Activated gamma-delta T cell treated with Interleukin-2 at 50 U/mL for 16 hours (primary cell): ENCODE data around the gene MPRIP.
"Not testable (repeated sequence)": the region's sequence is repeated elsewhere in the genome, so short reads cannot be mapped to it uniquely, and the experiment has no call there.

ENCODE experiments used
- DNase-seq: peaks from one replicate; pipeline ENCODE4 v3.0.0-alpha.2; 2020

MPRIP gene

DNA sequence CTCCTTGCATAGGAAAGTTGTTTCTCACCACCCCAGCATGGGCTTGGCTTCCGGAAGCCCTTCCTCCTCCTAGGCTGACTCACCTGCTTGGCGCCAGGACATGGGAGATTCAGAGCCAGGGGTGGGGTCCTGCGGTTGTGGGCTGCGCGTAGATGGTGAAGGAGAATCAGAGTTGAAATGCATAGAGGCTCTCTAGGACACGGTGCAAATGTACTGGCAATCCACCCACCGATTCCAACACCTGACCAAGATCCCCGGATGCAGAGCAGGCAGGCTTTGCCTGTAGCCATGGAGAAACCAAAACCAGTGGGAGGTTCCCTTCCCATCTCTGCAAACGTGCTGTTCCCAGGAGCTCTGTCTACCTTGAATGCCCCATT lies 27.5 kb upstream of the MPRIP start:
- DNase-seq, result not testable (repeated sequence)

DNA sequence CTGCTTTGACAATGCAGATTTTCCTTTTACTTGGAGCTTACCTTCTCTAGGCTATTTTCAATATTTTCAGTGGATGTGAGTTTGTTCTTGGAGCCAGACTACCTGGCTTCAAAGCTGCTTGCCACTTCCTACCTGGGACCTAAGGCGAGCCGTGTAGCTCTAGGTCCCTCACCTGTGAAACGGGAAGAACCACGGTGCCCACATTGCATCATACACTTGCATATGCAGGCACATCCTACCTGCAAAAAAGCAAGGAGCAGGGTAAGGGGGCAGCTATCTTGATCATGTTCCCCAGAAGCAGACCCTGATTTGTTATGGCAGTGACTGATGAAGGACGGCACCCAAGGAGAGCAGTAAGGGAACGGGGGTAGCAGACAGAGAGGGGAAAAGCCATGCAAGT lies 27.0 kb upstream of the MPRIP start:
- DNase-seq, result no peak

DNA sequence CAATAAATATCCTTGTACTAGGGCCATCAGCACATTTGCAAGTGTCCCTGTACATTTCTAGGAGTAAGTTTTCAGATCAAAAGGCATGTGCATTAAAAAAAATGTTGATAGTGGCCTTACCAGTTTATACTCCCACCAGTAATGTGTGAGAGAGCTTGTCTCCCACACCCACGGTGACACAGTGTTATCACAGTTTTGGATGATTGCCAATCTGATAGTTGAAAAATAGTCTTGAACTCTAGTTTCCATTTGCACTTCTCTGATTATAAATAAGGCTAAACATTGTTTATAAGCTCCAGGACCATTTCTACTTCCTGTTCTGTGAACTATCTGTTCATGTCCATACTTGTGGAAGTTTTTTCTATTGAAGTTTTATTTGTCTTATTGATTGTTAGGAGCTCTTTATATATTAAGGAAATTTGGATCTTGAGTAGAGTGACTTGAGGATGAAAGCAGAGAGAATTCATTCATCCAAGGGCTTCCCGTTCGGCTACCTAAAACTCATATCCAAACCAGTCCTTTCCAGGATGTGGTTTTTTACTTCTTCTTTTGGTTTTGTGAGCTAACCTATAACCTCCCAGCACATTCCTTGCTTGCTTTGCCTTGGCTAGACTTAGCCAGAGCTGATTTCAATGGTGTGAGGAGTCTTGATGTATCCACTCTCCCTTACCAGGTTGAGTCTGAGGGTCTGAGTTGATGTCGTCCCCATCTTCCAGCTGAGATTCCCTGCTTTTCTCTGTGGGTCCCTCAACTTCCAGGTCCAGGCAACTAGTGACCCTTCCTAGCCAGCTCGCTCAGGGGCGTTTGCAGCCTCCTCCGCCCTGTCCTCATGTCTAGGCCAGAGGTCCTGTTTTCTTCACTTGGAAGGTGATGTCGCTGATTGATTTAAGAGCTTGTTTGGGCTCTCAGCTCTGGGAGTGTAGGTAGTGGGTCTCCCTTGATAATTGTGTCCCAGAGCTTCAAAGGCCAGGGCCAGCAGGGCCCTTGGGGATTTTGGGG lies 25.8 kb upstream of the MPRIP start:
- not testable (repeated sequence) for DNase-seq

DNA sequence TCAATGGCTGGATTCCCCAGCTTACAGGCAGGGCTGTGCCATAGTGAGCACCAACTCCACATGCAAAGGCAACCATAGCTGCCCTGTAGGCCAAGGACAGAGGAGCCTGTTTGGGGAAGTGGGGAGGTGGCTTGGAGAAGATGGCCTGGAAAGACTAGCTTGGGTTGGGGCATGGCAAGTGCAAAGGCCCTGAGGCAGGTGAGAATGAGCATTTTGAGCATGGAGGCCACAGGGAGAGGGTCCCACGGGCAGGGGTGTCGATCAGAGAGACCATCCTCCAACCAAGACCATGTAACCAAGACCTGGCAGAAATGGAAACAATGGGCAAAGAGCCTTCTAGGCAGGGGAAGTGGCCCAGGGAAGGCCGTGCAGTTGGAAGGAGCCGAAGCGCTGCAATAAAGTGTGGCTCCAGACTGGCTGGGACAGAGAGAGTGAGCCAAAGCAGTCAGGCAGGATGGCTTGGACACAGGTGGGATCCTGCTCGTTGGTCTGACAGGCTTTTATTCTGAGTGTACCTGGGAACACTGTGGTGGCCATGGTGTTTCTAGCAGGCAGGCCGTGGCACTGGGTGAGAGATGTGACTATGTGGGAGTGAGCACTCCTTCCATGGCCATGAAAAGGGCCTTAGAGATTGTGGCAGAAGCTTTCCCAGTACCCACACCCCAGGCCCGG lies 24.8 kb upstream of the MPRIP start:
- no peak for DNase-seq

DNA sequence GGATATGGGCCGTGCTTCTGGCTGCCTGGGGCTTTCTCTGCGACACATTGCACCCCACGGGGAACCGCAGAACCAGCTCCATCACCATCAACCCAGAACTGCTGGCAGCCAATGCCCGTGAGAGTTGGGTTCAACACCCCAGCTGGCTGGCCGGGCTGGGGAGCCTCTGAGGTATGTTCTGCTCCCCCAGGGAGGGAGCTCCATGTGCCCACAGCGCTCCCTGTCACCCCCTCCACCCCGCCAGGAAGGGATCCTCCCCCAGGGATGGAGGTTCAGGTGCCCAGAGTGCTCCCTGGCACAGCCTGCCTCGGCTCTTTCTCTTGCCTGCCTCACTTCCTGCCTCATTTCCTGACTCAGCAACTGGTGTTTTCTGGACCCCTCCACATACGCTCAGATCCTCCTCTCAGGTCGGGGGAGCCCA lies 24.2 kb upstream of the MPRIP start:
- DNase-seq, result no peak

DNA sequence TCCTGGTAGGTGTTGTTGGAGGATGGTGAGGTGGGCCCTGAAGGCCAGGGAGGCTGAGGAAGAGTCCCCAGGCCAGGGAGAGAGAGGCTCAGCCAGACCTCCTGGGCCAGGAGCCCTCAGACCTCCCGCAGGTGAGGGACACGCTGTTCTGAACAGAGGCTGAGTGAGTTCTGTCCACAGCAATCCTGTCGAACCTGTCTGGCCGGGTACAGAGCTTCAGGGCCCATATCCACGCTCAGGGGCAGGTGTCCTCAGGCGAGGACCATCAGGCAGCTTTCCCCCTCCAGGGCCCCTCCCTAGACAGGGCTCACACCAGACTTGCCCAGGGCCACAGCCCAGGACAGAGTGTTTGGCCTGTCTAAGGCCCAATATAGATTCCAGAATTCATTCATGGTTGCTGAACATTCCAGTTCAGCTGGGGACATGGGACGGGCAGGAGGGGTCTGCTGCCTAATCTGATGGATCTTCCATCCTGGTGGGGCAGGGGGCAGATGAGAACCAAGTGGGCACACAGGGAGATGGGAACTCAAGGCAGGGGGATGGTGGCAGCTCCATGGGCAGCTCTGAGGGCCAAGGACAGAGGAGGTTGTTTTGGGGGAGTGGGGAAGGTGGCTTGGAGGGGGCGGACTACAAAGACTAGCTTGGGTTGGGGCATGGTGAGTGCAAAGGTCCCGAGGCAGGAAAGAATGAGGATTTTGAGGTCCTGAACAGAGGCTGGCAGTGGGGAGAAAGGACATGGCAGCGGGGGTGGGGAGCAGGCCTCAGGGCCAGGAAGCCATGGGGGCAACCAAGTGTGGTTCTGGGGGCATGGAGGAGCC lies 23.4 kb upstream of the MPRIP start:
- DNase-seq, result no peak

DNA sequence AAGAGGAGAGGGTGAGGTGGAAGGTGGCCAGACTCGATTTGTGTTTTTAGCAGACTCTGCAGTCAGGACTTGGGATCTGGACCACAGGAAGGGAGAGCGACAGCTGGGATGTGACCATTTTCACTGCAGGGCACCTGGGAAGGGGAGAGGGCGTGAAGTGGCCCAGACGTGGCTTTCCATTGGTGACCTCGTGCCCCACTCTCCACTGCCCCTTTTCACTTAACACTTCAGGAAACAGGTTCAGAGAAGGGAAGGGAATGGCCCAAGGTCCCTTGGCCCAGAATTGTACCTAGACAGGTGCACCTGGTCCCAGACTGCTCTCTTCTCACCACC lies 22.9 kb upstream of the MPRIP start:
- no peak for DNase-seq

DNA sequence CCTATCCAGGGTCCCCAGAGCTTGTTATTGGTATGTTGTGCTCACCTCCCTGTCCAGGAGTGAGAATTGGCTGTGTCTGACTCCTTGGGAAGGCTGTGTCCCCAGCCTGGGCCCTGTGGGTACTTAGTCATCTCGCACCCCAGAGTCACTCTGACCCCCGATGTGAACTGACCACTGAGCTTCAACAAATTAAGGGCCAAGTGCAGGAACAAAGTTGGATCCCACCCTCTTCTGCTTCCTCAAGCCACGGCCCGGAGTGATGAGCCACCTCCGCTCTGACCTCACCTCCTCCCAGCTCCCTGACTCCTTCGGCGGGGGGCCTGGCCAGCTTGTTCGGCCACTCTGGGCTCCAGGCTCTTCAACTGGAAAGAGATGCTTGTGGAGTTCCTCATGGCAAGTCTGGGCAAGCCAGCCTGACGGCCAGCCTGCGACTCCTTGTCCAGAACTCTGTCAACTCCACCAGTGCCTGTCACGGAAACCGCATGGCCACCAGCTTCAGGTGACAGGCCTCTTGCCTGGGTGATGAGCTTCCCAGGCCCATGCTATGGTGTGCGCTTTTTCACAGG lies 22.3 kb upstream of the MPRIP start:
- no peak for DNase-seq

DNA sequence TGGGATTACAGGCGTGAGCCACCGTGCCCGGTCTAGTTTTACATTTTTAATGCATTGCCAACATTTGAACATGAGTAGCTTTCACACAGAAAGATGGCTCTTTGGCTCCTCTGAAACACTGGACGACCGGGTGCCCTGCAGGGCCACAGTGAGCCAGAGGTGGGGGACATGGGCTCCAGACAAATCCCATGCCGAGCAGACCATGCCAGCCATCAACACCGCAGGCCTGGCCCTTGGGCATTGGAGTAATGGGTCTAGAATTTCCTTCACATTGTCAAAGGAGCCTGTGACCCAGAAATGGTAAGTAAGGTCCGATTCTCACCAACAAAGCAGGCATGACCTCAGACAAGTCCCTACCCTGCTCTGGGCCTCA lies 21.4 kb upstream of the MPRIP start:
- DNase-seq, result no peak

DNA sequence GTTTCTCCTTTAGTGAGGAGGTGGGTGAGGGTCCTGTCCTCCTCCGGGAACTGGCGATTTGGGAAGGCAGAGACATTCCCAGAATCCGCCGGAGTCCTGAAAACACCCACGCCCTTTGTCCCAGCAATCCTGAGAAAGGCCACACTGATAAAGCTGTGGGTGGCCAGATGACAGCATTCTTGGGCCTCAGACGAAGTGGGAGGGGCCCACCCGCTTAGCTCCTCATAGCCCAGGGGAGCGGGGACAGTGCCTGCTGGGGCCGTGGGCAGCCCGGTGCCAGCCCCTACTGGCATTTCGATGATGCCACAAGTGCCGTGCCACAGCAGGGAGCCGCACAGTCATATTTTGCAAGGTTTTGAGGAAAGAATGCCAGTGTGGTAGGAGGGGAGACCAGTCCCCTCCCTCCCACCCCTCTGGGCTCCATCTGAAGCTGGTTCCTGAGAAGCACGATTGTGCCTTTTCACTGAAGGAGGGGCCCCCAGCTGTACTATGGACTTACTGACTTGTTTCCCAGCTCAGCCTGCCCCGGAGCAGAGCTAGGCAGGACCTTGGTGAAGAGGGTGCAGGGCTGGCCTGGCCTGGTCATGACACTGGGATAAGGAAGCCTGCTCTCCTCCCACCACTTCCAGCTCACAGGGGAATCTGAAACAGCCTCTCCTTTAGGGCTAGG lies 20.9 kb upstream of the MPRIP start:
- DNase-seq, result no peak

DNA sequence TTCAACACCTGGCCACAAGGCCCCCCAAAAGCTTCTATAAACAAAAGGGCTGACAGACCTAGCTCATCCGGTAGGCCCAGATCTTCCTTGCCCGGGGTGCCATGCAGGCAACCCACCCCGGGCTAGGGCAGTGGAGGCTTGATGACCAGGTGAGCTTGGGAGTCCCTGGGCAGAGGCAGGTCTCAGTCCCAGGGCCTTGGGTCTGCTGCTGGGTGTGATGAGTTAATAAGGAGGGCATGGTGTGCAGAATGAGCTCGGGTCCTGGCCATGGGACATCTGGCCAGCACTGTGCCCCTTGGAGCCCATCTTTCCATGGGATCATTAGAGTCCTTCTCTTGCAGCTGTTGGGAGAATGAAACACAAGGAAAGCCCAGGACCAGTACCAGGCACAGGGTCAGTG lies 20.2 kb upstream of the MPRIP start:
- DNase-seq, result no peak

DNA sequence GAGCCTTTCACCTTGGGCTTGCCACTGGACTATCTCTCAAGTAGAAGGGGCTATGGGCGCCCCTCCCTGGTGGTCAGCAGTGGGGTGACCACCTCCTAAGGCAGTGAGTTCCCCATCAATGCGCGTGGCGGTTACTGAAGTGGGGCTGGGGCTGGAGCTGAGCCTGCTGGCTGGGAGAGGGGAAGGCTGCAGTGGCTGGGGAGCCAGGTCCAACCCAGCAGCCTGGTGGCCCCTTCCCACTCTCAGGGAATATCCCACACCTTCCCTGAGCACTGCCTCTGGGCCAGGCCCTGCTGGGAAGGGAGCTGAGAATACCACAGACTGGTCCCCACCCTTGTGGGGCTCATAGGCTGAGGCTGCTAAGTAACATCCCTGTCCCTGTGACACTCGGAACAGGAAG lies 19.8 kb upstream of the MPRIP start:
- no peak for DNase-seq

DNA sequence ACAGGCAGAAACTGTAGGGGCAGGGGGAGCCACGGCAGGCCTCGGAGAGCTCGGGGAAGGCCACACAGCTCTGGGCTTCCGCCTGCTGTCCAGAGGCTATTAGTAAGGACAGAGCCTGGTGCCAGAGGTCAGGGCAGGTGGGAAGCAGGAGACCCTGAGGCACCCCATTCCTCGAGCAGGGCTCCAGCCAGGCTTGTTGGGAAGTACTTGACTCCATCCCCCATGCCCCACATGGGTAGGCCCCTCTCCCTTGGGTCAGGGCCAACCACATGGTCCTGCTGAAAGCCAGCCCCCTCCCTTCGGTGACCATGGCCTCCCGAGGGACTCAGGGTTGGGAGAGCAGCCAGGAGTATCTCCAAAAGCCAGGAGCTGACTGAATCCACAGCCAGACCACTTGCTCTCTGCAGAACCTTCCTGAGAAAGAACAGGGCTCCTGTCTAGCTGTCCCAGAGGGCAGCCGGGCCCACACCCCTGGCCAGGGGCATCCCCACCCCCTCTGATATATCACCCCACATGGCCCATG lies 17.4 kb upstream of the MPRIP start:
- DNase-seq, result no peak

DNA sequence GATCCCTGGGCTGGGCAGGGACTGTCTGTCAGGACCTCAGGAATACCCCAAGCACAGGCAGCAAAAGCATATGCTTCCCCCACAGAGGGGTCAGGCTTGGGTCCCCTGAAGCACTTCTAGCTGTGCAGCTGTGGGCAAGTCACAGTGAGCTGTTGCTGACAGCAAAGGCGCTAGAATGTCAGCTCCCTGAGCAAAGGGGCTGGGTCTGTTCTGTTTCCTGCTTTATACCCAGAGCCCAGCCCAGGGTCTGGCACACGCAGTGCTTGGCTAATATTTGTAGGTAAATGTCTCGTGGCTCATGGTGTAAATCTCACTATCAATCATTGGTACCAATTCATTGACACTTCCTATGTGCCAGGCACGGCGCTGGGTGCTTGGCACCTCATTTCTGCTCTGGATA lies 16.6 kb upstream of the MPRIP start:
- no peak for DNase-seq

DNA sequence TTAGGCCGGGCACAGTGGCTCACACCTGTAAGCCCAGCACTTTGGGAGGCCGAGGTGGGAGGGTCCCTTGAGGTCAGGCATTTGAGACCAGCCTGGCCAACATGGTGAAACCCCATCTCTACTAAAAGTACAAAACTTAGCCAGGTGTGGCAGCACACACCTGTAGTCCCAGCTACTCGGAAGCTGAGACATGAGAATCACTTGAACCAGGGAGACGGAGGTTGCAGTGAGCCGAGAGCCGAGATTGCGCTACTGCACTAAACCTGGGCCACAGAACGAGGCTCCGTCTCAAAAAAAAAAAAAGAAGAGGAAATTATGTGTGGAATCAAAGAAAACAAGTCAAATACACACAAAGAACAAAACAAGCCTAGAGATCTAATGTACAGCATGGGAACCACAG lies 16.1 kb upstream of the MPRIP start:
- DNase-seq, result no peak

DNA sequence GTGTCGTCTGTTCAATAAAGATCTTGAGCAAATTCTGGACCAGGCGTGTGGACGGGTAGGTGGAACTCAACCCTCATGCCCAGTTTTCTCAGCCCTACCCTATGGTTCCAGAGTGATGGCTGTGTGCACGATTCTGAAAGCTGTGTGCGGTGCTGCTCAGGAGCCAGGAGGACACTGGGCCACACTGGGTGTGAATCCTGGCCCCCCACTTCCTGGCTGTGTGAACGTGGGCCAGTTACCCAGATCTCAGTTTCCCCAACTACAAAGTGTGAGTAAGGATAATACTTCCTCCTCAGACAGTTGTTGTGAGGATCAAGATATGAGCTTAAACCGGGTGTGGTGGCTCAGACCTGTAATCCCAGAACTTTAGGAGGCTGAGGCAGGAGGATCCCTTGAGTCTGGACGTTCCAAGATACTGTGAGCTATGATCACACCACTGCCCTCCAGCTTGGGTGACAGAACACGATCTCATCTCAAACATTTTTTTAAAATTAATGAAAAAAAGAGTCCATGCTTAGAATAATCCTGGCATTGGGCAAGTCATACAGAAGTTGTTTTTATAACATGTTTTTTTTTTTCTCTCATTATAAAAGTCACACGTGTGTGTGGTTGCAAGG lies 14.7 kb upstream of the MPRIP start:
- no peak for DNase-seq

DNA sequence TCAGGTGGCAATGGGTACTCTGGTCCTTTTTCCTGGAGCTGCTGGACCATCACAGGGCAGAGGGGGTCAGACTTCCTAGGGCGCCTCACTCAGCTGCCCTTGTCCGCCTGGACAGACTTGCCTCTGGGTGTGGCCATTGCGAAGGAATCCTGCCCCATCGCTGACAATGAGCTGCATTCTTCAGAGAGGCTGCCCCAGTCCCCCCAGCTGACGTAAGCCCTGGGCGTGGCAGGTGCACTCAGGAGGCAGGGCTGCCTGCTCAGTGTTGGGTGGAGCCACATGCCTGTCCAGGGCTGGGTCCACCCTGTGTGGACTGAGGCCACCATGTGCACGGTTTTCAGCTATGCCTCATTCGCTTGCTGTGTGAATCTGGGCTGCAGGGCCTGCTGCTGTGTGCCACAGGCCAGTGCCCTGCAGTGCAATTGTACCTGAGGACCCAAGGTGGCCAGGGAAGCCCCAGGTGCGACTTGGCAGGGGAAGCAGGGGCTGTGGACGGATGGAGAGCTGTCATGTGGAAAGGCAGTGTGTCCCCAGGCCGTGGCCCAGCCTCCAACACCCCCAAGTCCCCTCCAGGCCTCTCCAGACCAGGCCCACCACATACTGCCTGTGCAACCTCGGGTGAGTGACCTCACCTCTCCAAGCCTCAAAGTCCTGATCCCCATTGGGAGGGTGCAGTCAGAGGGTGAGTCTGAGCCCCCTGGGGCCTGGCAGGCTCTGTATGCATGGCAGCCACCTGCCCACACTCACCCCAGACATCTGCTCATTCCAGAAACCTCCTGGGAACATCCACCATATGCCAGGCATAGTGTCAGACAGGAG lies 14.0 kb upstream of the MPRIP start:
- no peak for DNase-seq

DNA sequence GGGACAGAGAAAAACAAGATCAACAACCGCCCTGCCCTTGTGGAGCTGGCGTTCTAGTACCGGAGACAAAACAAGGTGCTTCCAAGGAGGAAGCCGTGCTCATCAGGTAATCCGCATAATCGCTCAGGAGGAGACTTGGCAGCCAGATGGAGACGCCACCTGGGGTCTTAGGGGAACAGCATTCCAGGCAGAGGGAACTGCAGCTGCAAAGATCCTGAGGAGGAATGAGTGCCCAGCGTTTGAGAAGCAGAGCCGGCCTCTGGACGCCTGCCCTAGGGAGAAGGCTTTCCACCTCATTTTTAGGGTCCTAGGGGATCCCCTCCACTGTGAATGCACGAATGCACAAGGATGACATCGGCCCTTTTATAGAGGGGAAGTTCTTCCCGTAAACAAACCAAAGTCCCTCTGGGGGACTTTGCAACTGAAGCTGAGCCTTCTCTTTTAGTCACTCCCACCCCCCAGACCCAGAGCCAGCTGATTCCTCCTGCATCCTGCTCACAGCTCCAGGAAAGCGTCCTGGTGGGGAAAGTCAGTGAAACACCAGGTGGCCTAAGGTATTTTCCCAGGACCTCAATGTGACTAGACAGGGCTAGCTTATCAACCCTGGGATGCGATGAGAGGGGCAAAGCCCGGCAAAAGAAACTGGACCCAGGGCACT lies 13.2 kb upstream of the MPRIP start:
- no peak for DNase-seq

DNA sequence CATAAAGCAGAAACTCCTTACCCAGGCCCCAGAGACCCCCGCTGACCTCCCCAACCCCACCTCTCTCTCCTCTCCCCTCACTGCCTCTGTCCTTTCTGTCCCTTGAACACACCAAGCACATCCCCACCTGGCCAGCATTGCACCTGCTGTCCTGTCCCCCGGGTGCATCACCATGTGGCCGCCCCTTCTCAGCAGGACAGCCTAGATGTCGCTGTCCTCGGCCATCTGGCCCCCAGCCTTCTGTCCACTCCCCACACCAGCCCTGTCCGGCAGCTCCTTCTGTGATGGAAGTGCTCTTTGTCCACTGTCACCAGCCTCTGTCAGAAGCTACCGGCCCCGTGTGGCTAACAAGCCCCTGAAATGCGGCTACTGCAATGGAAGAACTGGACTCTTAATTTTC lies 12.3 kb upstream of the MPRIP start:
- no peak for DNase-seq

DNA sequence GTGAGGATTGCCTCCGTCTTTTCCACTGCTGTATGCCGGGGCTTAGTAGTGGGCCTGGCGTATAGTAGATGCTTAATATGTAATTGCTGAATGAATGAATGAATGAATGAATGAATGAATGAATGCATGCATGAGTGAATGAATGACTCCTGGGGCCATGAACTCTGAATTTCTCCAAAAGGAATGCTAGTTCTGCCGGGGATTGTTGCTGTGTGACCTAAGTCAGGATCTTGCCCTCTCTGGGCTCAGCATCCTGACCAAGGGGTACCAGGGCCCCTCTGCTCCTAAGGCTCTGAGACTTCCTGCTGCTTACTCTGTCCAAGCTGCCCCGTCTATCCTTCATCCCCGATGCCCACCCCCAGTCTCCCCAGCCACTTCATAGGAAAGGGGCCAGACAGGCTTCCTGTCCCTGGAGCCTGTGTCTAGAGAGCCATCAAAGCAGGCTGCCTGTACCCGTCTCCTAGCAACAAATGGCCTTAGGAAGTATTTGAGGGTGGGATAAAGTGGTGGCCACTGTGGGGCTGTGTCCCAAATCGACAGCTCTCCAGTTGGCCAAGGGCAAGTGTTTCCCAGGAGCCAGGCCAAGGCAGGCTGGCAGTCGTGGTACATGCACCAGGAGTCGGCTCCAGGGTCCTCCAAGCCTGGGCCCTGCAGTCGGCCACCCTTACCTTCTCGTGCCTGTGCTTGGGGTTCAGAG lies 11.6 kb upstream of the MPRIP start:
- no peak for DNase-seq
